SW480 (cell line): Measurements from ENCODE around the gene RFX7.
A peak's percentile ranks its signal among the peaks of the same experiment; 100 is the strongest.

Source experiments
- DNase-seq: peaks from one replicate; pipeline ENCODE4 v3.0.0-alpha.2; 2016; ENCODE audit warnings: low spot score

The RFX7 gene

DNA sequence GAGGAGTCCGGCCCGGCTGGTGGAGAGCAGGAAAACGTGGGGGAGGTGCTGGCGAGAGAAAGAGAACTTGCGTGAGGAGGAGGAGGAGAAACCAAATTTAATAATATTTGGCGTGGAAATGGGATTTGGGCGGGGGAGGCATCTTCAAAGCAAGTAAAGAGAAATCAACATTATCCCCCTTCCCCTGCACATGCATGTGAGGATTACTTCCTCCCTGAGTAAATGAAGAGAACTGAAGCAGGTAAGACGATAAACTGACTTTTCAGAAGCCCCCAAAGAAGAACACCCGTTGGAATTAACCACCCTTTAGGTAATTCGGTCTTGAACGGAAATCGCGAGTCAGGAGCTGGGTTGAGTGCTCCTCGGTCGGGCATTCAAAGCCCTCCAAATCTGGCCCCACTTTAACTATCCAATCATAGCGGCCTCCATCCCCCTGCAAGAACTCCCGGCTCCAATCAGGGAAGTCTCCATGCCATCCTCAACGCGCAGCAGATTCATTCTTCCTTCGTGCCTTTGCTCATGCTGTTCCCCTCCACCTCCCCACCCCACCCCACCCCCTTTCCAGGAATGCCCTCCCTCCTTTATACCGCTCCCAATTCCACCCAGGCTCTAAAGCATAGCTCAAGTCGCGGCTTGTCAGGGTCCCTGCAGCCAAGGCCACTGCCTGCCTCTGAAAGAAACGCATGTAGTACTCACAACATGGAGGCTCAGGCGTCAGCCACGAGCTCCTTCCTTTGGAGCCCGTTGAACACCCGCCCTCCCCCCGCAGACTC lies 545 bp upstream of the RFX7 start:
- peak; percentile 76 for DNase-seq

DNA sequence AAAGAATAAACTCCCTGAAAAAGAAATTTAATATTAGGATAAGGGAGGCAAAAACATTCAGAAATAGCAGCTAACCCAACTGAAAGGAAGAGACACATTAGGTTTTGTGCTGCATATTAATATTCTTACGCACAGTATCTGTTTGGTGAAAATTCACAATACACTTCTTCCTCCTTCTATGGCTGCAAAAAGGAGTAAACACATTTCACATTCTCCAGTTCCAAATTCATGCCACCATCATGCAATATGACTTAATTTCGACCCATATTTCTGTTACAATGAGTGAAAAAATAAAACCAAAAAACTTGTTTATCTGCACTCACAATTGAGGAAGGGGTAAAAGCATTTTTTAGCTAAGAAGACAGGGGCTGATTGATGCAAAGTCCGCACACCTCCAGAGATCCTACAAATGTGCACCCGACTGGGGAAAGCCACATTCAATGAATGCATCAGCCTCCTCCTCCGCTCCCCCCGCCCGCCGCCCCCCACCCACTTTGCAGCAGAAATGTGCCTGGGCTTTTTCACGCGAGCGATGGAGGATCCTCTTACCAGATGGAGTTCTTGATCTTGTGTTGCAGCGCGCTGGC lies 1.0 kb downstream of the RFX7 start:
- no peak for DNase-seq

DNA sequence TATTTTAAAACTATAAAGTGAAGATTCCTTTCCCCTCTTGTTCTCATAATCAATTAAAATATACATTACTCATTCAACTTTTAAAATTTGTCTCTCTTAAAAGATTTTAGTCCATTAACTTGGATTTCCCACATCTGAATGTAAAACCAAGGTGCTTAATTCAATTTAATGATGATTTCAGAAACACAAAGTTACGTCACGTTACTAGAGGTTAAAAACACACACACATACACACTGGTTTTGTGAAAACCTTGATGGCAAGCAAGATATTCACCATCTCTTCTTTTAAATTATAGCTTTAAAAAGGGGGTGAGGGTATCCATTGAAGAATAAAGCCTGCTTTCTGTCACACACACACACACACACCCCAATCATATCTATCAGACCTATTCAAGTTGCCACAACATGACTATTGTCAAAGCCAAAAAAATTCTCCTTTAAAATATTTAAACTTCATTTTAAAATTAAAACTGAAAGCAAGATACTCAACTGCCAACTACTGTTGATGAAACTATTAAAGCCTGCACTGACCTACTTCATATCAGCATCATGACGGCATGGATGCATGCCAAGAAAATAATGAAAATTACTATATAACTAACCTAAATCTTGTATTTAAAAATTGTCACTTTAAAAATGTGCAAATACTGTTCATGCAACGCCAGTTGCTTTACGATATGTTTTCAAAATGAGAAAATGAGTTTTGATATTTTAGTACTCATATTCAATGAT lies 2.1 kb downstream of the RFX7 start:
- DNase-seq, result no peak

DNA sequence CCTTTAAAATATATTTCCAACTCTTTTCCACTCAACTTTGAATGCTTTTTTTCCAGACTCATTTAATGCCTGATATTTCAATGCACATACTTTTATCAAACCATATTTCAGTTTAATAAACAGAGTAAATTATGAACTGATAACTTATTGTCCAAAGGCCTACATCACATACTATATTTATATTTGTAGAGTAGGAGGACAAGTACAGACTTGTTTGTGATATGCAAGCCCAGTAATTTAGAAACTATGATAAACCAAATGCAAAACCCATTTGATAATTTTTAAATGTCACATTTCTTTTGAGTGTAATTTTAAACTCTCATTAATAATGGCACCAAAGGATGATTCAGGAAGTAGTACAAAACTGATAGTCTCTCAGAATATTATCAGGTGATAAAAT lies 3.3 kb downstream of the RFX7 start:
- no peak for DNase-seq

DNA sequence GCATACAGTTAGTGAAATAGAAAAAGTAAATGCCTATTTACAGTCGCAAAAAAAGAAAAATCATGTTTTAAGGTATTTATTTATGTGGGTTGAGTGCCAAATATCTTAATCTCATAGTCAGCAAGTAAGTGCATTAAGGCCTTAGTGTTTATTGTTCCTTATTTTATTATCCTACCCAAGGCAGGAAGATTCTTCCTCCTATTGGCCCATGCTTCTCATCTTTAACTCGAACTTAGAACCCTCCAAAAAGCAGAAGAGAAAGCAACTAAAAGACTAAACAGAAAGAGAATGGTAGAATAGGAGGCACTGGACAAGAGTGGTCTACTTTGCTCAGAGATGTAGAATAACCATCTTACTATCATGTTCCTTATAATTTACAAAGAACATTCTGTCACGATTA lies 7.5 kb downstream of the RFX7 start:
- DNase-seq, result no peak

DNA sequence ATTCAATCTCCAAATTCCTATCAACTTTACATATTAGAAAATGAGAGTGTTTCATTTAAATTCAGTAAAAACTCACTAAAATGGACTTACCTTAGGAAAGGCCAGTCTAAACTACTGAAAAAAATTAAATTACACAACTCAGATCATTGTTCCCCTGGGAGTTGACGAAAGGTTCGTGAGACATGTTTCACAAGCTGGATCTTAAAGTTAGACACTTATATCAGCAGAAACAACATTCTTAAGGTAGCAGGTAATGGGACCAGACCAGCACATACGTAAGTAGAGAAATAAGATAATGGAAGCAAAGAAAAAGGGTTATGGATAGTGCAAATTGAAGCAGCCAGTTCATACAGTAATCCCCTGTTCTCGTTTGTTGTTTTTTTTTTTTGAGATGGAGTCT lies 8.9 kb downstream of the RFX7 start:
- no peak for DNase-seq

DNA sequence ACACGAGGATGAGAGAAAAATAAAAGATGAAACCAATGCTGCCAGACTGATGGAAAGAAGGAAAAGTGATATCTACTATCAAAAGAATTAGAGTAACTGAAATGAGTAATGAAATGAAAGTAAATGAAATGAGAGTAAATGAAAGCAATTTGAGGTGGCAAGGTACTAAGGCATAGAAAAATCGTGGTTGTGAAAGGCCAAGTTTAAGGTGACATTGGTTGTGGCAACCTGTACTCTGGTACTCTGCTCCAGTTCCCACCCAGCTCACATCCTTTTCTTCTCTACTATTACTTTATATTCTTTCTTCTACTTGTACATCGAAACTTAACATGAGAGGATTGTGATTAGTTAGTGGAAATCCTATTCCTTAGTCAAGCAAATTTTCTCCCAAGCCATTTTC lies 10.1 kb downstream of the RFX7 start:
- DNase-seq, result no peak

DNA sequence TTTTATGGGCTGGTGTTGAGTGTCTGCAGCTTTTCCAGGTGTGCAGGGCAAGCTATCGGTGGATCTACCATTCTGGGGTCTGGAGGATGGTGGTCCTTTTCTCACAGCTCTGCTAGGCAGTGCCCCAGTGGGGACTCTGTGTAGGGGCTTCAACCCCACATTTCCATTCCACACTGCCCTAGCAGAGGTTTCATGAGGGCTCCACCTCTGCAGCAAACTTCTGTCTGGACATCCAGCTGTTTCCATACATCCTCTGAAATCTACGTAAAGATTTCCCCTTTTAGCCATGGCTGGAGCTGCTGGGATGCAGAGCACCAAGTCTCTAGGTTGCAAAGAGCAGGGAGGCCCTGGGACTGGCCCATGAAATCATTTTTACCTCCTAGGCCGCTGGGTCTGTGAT lies 11.6 kb downstream of the RFX7 start:
- DNase-seq, result no peak

DNA sequence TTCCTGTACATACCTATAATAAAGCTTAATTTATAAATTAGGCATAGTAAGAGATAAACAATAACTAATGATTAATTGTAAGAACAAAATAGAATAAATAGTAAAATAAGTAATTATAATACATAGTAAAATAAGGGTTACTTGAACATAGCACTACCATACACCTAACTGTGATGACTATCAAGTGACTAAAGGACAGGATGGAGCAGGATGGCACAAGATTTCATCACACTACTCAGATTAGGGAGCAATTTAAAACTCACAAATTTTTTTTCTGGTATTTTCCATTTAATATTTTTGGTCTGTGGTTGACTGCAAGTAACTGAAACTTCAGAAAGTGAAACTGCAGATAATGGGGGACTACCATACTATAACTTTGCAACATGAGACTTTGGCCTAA lies 14.8 kb downstream of the RFX7 start:
- no peak for DNase-seq

DNA sequence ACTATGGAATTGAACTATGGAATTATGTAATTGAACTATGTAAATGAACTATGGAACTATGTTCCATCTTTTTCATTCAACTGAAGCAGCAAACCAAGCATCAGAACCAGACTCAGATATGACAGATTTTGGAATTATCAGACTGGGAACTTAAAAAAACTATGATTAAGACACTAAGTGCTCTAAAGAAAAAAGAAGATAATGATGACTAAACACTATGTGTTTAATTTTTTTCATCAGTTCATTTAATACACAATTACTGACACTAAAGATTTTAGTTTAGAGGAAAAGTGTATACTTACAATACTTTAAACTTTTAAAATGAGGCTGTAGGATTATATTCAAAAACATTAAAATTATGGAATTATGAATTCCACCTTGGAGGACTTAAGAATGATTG lies 15.3 kb downstream of the RFX7 start:
- no peak for DNase-seq

DNA sequence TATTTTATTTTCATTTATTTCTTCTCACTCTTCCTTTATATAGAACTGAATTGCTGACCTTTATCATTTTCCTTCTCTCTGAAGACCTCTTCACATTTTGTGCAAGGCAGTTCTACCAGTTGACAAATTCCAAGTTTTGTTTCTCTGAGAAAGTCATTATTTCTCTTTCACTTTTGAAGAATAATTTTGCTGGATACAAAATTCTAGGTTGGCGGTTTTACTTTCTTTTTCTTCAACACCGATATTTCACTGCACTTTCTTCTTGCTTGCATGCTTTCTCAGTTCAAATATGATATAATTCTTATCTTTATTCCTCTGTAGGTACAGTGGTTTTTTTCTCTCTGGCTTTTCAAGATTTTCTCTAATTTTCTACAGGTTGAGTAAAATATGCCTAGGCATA lies 15.9 kb downstream of the RFX7 start:
- DNase-seq, result no peak

DNA sequence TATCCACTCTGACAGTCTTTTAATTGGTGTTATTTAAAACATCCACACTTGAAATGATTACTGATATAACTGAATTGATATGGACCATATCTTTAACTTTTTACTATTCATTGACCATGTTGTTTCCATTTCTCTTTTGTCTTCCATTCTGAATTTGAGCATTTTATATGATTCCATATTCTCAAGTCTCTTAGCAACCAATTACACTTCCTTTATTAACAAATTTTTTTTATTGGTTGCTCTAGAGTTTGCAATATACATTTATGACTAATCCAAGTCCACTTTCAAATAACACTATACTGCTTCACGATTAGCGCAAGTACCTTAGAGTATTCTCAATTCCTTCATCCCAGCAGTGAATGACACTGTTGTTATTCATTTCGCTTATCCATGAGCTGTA lies 16.4 kb downstream of the RFX7 start:
- no peak for DNase-seq

DNA sequence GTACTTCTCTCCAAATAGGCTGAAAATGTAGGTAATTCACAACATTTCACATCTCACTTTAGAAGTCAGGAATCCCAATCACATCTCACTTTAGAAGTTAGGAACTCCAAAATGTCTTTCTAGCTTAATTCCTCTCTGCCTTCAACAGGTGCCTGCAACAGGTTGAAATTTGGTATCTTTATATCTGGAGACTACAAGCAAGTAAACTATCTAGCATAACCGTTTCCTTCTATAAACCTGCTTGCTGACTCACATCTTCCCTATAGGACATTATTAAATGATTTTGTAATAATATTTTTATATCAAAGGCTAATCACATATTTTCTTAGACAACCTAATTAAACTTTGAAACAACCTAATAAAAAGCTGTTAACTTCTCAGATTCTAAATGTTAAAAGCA lies 18.2 kb downstream of the RFX7 start:
- no peak for DNase-seq

DNA sequence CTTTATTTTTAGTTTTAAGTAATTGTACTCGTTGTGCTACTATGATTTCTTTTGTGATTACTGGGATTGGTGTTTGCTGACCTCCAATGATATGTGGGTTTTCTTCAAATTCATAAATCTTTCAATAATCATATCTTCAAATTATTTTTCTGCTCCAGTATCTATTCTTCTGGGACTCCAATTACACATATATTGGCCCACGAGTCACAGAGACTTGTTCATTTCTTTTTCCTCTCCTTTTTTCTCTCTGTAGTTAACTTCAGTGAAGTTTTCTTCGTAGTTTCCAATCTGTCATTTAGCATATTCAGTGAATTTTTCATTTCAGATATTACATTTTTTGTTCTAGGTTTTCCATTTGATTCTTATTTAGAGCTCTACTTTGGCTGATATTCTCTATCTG lies 21.4 kb downstream of the RFX7 start:
- DNase-seq, result no peak

DNA sequence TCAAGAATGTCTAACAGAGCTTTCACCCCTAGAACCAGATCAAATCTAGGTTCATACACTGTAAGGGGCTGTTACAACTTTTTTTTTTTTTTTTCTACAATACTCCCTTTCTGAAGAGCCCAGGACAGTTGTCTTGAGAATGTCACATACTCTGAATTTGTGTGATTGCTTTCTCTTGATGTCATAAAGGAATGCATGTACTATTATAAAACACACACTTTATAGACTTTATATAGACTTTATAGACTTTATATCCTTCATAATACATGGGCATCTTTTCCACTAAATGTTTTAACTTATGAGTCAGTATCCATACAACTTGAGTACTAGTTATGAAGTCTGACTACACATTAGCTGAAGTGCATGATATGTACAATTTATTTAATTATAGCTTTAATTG lies 26.3 kb downstream of the RFX7 start:
- DNase-seq, result no peak

DNA sequence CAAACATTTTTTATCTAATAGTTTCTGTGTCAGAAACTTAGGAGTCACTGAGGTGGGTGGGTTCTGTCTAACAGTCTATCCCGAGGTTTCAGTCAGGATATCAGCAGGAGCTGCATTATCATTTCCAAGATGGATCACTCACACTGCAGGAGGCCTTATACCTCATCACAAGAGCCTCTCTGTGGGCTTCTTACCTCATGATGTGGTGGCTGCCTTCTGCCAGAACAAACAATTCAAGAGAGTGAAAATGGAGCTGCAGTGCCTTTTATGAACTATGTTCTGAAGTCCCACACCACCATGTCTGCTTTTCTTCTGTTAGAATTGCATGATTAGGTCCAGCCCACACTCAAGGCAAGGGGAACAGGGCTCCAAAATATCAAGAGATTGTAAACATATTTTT lies 27.9 kb downstream of the RFX7 start:
- no peak for DNase-seq

DNA sequence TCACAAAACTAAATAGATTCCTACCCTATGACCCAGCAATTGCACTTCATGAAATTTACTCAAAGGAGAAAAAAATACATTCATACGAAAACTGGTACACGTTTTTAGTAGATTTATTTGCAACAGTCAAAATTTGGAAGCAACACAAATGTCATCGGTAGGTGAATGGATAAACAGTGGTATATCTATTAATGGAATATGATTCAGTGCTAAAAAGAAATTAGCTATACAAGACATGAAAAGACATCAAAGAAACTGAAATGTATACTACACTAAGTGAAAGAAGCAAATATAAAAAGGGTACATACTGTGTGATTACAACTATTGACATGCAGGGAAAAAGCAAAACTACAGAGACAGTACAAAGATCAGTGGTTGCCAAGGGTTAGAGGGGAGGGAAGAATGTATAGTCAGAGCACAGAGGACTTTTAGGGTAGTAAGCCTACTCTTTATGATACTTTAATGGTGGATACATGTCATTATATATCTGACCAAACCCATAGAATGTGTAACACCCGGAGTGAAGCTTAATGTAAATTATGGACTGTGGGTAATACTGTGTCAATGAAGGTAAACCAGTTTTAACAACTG lies 31.6 kb downstream of the RFX7 start:
- no peak for DNase-seq

DNA sequence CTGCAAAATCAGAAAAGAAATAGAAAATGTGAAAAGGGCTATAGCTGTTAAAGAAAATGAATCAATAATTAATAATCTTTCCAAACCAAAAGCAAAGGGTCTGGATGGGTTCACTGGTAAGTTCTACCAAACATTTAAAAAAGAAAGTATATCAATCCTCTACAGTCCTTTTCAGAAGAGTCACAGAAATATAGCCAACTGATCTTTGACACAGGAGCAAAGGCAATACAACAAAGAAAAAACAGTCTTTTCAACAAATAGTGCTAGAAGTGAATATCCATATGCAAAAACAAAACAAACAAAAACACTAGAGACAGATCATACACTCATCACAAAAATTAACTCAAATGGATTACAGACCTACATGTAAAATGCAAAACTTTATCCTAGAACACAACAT lies 32.6 kb downstream of the RFX7 start:
- DNase-seq, result no peak

DNA sequence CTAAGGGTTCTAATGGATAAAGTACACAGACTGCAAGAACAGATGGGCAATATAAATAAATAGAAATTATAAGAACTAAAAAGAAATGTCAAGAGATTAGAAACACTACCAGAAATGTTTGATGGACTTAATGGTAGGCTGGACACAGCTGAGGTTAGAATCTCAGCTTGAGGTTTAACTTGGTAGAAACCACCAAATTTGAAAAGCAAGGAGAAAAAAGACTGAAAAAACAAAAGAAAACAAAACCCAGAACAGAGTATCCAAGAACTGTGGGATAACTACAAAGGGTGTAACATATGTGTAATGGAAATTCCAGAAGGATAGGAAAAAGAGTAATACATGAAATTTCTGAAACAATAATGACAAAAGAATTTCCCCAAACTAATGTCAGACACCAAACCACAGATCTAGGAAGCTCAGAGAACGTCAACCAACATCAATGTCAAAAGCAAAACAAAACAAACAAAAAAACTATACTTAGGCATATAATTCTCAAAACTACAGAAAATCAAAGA lies 35.0 kb downstream of the RFX7 start:
- no peak for DNase-seq

DNA sequence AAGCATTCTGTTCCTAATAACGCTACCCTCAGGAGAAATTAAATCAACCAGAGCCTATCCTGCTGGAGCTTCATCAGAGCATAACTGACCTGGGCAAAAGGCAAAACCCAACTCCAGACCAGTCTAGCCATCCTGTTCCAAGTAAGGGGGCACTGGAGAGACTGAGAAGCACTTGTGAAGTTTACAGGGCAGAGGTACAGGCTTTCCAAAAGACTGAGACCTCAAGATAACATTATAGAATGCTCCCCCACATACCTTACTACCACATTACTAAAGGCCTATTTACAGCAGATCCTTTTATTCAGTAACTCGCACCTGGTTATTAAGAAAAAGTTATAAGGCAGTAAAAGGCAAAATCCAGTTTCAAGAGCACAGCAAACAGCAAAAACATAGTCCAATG lies 35.5 kb downstream of the RFX7 start:
- no peak for DNase-seq

DNA sequence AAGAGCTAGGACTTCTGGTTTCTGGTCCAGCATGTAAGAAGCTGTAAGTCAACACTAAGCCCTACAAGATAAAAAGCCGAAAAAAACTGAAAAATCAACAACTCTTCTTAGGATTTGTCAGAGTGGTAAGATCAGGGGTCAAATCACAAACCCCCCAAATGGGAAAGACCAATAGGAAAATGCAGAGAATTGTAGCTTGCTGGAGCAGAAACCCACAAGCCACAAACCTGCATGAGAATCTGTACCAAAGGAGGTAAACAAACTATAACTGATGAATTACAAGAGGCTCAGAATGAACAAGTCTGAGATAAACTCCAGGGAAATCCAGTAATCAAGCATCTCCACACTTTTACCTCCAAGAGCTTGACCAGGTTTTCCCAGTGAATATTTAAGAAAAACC lies 36.0 kb downstream of the RFX7 start:
- no peak for DNase-seq

DNA sequence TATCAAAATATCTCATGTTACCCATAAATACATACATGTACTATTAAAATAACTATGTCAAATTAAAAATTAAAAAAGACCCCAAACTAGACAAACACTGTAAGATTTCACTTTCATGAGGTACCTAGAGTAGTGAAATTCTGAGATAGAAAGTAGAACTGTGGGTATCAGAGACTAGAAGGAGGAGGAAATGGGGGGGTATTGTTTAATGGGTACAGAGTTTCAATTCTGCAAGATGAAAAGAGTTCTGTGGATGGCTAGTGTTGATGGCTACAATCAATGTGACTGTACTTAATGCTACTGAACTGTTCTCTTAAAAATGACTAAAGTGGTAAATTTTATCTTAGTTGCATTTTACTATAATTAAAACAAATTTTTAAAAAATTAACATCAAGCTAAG lies 36.6 kb downstream of the RFX7 start:
- DNase-seq, result no peak
